ENCODE data around the gene TPPP2.

TPPP2 gene

DNA sequence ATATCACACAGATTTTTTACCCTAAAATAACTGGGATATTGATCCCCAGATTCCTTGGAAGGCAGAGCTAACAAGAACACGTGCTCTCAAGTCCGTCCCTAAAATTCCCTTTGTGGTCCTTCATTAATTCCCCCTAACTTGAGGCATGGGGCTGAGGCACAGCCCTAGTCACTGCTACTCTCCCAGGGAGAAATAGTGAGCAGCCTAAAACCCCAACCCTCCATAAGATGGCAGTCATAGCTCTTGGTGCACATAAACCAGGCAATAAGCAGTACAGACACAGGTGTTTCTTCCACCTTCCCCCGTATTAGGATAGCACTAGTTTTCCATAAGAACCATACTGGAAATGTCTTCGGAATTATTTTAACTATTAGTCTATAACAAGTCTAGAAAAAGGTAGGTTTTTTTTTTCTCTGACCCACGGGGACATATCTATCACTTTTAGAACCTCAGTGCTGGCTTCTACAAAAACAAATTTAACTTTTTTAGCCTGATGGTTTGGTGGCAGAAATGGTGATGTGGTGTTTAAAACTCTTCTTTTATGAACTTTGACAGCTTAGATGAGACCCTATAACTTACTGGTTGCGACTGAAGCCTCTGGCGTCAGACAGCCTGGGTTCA is 37.0 kb downstream of the TPPP2 start:
- in situ Hi-C loops (cut with MboI; ENCODE audit: low sequenced_read_pairs) = no loop called here
- Histone ChIP-seq H3K36me3 (replicated peaks) (no peaks in the 10 kb centered on the region), H3K4me3 (no peak overlapping the region), H3K4me1 (peaks cover 5% of the 10 kb centered on the region), H3K9me3 (no peaks in the 10 kb centered on the region), H3K27me3 (ENCODE audit: low read depth) (peaks cover 19% of the 10 kb centered on the region)
- peak in 1 of 2 experiments; percentile 45 for DNase-seq (ENCODE audit: low spot score in 2 of 2)

DNA sequence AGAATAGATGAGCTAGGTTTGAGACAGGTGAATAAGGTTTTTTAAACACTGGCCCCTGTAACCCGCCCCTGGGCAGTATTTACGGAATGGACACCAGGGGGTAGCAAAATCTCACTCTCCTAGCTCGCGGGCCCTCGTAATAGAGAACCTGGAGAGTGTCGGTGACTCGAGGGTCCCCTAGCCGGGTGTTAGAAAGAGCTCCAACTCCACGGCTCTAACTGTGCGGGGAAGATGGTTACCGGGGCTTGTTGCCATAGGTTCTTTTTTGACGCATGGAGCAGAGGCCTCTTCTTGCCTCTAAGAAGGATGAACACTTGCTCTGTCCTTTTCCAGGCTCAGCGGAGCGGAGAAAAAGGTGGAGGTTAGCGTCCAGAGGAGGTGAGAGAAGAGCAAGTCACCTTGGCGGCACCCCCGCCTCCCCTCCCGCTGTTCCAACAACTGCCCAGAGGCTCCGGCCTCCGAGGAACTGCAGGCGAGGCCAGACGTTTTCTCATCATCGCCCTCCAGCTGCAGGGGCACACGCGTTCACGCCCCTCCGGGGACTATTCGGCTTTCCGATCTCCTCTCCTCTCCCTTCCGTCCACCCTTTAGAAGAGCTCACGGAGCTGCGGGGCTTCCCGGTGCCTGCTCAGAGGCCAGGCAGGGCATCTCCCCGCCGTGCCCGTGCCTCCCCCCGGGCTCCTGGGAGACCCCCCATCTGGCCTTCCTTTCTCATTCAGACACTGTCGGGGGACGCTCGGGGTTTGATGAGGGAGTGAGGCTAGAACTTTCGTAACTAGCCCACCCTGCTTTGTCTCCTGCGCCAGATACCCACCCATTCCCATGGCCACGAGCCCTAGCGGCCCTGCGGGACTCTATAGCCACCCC is 38.7 kb downstream of the TPPP2 start:
- peak; percentile 55 to 76 for DNase-seq (ENCODE audit: low spot score in 2 of 2)
- H3K27me3 ChIP-seq (ENCODE audit: low read depth) = peaks cover 12% of the 10 kb centered on the region
- H3K4me1 ChIP-seq = peaks cover 5% of the 10 kb centered on the region
- H3K4me3 ChIP-seq = no peak overlapping the region
- in situ Hi-C loops (cut with MboI; ENCODE audit: low sequenced_read_pairs) = no loop called here
- H3K36me3 ChIP-seq (replicated peaks) = no peaks in the 10 kb centered on the region
- no peaks in the 10 kb centered on the region for H3K9me3 ChIP-seq

DNA sequence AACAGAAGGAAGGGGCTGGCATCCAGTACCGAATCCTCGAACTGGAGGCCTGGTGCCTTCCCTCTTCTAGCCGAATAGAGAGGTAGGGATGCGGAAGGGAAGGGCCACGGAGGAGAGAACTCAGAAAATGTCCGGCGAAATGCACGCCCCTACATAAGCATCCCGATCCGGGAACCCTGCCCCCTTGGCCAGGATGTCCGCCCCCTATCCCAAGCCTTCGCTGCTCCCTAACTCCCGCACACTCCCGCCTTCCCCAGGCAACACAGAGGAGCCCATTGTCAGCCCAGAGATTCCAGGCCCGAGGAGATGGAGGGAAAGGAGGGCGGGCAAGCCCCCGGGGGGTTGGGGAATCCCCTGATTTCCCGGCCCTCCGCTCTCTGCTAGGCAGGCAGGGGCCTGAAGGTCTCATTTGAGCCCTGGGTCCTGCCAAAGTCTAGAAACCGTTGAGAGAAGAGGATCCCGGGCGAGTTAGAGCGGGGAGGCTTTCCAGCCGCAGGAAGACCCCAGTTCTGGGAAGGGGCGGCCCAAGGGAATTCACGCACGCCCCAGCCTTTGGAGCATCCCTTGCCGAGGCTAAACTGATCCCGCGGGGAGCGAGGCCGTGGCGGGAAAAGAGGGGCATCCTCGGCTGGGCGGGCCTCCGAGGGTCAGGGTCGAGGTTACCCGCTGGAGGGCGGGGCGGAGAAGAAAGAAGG is 39.5 kb downstream of the TPPP2 start:
- Histone ChIP-seq H3K36me3 (replicated peaks) (no peaks in the 10 kb centered on the region), H3K4me1 (peaks cover 5% of the 10 kb centered on the region), H3K4me3 (peak overlapping the region; percentile 32), H3K27me3 (ENCODE audit: low read depth) (peaks cover 11% of the 10 kb centered on the region), H3K9me3 (no peaks in the 10 kb centered on the region)
- in situ Hi-C loops (cut with MboI; ENCODE audit: low sequenced_read_pairs) = no loop called here
- DNase-seq (ENCODE audit: low spot score in 2 of 2) = peak in 1 of 2 experiments; percentile 54

DNA sequence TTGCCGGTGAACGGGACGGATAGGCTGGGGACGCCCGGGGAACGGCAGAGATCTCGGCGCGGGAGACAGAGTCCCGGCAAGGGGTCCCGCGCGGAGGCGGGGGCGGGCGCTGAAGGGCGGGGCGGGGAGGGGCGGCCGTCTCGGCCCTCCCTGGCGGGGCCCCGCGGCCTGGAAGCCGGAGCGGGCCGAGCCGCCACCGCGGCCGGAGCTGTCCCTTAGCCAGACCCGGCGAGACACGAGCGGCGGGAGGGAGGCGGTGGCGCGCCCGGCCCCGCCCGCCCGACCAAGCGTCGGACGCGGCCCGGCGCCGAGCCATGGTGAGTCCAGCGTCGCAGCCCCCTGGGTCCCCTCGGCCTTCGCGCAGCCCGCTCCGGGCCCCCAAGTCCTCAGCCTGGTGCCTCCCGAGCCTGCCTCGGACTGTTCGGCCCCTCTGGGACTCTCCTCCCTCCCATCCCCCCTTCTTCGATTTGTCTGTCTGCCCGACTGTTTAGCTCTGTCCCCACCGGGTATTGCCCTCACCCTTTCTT is 40.1 kb downstream of the TPPP2 start, which contains the start of gene ARHGEF40:
Gene ARHGEF40, plus strand, starts transcription at position 222 of the 527 bp plus-strand sequence. Its CDS starts 93 bp downstream, at position 315.
- in situ Hi-C loops (cut with MboI; ENCODE audit: low sequenced_read_pairs) = no loop called here
- DNase-seq (ENCODE audit: low spot score in 2 of 2) = peak; percentile 33 to 71
- Histone ChIP-seq H3K9me3 (no peaks in the 10 kb centered on the region), H3K36me3 (replicated peaks) (no peaks in the 10 kb centered on the region; the same call in 1 of the 2 replicates), H3K4me3 (peak within 1 kb of the TSS; percentile 53), H3K27me3 (ENCODE audit: low read depth) (peaks cover 10% of the 10 kb centered on the region), H3K4me1 (peaks cover 5% of the 10 kb centered on the region)

DNA sequence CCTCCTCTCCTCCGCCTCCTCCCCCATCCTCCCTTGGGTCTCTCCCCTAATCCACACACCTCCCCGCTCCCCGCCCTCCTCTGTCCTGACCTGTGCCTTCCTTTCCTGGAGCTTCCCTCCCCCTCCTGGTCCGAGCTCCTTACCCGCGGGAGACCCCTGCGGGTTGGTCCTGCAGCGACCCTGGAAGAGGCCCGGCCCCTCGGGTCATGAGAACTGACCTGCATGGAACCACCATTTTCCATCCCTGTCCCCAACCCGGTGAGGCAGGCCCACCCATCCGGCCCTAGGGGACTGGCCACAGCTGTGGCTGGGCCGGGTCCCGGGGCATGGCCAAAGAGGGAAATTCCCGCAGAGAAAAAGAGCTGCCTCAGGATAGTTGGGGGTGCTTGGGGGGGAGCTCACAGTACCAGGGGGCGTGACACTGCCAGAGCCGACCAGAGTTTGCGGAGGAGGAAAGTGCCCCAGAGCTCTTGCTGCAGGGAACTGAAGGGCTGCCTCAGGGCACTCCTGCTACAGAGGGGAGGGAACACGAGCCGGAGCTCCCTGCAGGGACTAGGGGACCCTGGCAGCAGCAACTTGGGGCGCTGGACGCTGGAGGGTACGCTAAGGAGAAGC is 40.7 kb downstream of the TPPP2 start:
- peak; percentile 48 to 77 for DNase-seq (ENCODE audit: low spot score in 2 of 2)
- H3K27me3 ChIP-seq (ENCODE audit: low read depth) = peaks cover 4% of the 10 kb centered on the region
- H3K4me3 ChIP-seq = peak overlapping the region; percentile 53
- in situ Hi-C loops (cut with MboI; ENCODE audit: low sequenced_read_pairs) = no loop called here
- peaks cover 5% of the 10 kb centered on the region for H3K4me1 ChIP-seq
- H3K9me3 ChIP-seq = no peaks in the 10 kb centered on the region
- peaks cover 1% of the 10 kb centered on the region; the same call in 1 of the 2 replicates for H3K36me3 ChIP-seq (replicated peaks)

DNA sequence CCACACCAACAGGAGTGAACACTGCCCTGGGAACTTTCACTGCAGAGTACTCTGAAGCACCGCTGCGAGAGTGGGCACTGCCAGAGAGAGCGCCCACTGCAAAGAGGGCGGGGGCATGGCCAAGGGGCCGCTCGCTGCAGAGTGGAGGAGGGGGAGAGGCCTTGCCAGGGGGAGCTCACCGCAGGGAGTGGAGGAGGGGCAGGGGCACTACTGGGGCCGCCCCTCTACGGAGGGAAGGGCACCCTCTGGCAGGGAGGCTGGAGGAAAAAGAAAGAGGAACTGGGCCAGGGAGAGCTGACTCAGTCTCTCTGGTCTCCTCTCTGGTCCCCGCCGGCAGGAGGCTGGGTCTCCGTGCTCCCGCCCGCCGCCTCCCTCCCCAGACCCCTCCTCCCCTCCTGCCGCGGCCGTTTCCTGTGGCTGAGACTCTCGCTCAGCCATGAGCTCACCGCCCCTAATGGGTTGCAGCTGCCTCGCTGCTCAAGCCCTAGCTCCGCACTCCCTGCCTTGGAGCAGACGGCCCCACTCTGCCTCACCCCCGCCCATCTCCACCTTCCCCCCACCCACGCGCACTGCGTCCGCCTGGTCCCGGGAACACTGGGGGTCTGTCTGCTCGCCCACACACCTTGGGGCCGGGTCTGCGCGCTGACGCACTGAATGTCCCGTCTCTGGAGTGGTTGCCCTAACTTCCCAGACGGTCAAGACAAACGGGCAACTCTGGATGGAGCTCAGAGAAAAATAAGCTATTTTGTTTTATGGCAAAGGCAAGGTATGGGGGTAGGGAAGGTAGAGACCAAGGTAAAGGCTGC is 41.4 kb downstream of the TPPP2 start:
- peak; percentile 50 to 83 for DNase-seq (ENCODE audit: low spot score in 2 of 2)
- in situ Hi-C loops (cut with MboI; ENCODE audit: low sequenced_read_pairs) = no loop called here

DNA sequence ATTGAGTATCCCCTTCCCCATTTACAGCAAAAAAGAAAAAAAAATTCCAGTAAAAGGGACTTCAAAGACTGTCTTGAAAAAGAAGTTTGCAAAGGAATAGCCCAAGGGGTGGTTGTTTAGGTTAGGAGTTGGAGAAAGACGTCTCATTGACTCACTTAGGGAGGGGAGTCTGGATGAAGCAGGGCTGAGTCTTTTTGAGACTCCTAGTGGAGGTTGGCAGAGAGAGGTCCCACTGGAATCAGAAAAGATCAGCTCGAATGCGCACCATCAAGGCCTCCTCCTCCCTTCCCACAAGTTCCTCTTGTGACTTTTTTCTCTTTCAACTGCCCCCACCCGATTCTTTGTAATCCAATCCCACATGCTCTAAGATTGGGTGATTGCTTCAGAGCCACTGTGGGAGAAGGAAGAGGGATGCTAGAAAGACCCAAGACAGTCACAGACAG is 42.0 kb downstream of the TPPP2 start:
- H3K36me3 ChIP-seq (replicated peaks) = peaks cover 6% of the 10 kb centered on the region; the same call in 1 of the 2 replicates
- in situ Hi-C loops (cut with MboI; ENCODE audit: low sequenced_read_pairs) = no loop called here
- no peaks in the 10 kb centered on the region for H3K9me3 ChIP-seq
- H3K27me3 ChIP-seq (ENCODE audit: low read depth) = no peaks in the 10 kb centered on the region; the same call in 1 of the 2 replicates
- peak overlapping the region; percentile 53 for H3K4me3 ChIP-seq
- no peak for DNase-seq (ENCODE audit: low spot score in 2 of 2)
- H3K4me1 ChIP-seq = peaks cover 5% of the 10 kb centered on the region

More for the DNA sequence above, 41.4 kb downstream of the TPPP2 start:
- Histone ChIP-seq H3K4me3 (peak overlapping the region; percentile 53), H3K27me3 (ENCODE audit: low read depth) (peaks cover 3% of the 10 kb centered on the region), H3K9me3 (no peaks in the 10 kb centered on the region), H3K4me1 (peaks cover 5% of the 10 kb centered on the region), H3K36me3 (replicated peaks) (peaks cover 6% of the 10 kb centered on the region; the same call in 1 of the 2 replicates)

DNA sequence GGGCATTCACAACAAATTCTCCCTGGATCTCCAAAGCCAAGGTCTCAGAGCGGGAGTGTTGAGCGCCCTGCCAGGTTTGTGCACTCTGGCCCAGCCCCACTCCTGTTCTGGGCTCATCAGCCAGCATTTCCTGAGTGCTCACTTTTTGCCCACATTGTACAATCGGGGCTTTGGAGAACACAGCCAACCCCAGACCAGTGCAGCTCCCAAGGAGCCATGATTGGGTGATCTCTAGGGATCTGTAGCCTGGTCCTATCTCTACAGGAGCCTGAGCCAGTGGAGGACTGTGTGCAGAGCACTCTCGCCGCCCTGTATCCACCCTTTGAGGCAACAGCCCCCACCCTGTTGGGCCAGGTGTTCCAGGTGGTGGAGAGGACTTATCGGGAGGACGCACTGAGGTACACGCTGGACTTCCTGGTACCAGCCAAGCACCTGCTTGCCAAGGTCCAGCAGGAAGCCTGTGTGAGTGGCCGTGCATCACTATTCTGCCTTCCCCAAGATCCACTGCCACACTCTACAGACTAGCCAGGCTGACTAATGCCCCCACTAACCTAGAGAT is 42.8 kb downstream of the TPPP2 start:
- no peak for DNase-seq (ENCODE audit: low spot score in 2 of 2)
- Histone ChIP-seq H3K4me1 (peaks cover 5% of the 10 kb centered on the region), H3K9me3 (no peaks in the 10 kb centered on the region), H3K36me3 (replicated peaks) (peaks cover 6% of the 10 kb centered on the region; the same call in 1 of the 2 replicates), H3K27me3 (ENCODE audit: low read depth) (no peaks in the 10 kb centered on the region), H3K4me3 (no peak overlapping the region)
- in situ Hi-C loops (cut with MboI; ENCODE audit: low sequenced_read_pairs) = no loop called here

DNA sequence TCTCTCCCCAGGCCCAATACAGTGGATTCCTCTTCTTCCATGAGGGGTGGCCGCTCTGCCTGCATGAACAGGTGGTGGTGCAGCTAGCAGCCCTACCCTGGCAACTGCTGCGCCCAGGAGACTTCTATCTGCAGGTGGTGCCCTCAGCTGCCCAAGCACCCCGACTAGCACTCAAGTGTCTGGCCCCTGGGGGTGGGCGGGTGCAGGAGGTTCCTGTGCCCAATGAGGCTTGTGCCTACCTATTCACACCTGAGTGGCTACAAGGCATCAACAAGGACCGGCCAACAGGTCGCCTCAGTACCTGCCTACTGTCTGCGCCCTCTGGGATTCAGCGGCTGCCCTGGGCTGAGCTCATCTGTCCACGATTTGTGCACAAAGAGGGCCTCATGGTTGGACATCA is 43.9 kb downstream of the TPPP2 start:
- in situ Hi-C loops (cut with MboI; ENCODE audit: low sequenced_read_pairs) = no loop called here
- H3K36me3 ChIP-seq (replicated peaks) = peaks cover 9% of the 10 kb centered on the region

DNA sequence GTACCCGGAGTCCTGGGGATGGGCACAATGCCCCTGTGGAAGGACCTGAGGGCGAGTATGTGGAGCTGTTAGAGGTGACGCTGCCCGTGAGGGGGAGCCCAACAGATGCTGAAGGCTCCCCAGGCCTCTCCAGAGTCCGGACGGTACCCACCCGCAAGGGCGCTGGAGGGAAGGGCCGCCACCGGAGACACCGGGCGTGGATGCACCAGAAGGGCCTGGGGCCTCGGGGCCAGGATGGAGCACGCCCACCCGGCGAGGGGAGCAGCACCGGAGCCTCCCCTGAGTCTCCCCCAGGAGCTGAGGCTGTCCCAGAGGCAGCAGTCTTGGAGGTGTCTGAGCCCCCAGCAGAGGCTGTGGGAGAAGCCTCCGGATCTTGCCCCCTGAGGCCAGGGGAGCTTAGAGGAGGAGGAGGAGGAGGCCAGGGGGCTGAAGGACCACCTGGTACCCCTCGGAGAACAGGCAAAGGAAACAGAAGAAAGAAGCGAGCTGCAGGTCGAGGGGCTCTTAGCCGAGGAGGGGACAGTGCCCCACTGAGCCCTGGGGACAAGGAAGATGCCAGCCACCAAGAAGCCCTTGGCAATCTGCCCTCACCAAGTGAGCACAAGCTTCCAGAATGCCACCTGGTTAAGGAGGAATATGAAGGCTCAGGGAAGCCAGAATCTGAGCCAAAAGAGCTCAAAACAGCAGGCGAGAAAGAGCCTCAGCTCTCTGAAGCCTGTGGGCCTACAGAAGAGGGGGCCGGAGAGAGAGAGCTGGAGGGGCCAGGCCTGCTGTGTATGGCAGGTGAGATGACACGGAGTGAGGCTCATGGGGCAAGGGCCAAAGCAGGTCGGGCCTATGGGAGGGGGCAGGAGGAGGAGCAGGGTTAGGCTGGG is 44.6 kb downstream of the TPPP2 start:
- Histone ChIP-seq H3K4me3 (no peak overlapping the region), H3K36me3 (replicated peaks) (peaks cover 10% of the 10 kb centered on the region), H3K27me3 (ENCODE audit: low read depth) (no peaks in the 10 kb centered on the region), H3K4me1 (peaks cover 1% of the 10 kb centered on the region), H3K9me3 (no peaks in the 10 kb centered on the region)
- no peak for DNase-seq (ENCODE audit: low spot score in 2 of 2)
- in situ Hi-C loops (cut with MboI; ENCODE audit: low sequenced_read_pairs) = loop anchor here (25.0 kb wide), 1 partner anchor 737 kb away; the partner anchor contains the start of genes CCNB1IP1 and PARP2

More for the DNA sequence above, 43.9 kb downstream of the TPPP2 start:
- DNase-seq (ENCODE audit: low spot score in 2 of 2) = no peak
- H3K27me3 ChIP-seq (ENCODE audit: low read depth) = no peaks in the 10 kb centered on the region
- H3K9me3 ChIP-seq = no peaks in the 10 kb centered on the region
- H3K4me1 ChIP-seq = peaks cover 5% of the 10 kb centered on the region
- H3K4me3 ChIP-seq = no peak overlapping the region

DNA sequence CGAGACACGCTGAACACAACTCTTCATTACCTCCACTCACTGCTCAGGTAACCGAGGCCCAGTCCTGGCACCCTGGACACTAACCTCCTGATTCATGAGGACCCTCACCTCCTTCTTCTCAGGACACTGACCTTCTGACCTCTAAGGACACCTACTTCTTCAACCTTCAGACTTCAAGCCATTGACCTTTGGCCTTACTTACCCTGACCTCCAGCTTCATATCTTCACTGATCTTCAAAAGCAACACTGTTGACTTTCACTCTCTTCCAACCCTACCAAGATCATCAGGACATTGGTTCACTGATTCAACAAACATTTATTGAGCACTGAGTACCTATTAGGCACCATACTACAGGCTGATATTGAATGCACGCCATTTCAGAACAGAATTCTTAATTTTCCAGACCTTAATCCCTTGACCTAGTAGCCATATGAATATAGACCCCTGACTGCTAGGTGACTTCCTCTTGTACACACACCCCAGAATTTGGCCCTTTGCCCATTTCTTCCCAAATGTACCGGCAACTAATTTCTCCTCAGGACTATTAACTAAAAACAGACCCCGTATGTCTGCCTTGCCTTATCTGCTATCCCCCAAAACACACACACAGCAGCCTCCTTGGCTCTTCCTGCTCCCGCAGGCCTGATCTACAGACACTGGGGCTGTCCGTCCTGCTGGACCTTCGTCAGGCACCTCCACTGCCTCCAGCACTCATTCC is 45.9 kb downstream of the TPPP2 start:
- H3K4me3 ChIP-seq = no peak overlapping the region
- H3K4me1 ChIP-seq = no peaks in the 10 kb centered on the region; the same call in 1 of the 2 replicates
- no peaks in the 10 kb centered on the region for H3K9me3 ChIP-seq
- DNase-seq (ENCODE audit: low spot score in 2 of 2) = no peak
- H3K36me3 ChIP-seq (replicated peaks) = peaks cover 10% of the 10 kb centered on the region
- in situ Hi-C loops (cut with MboI; ENCODE audit: low sequenced_read_pairs) = loop anchor here (25.0 kb wide), 1 partner anchor 739 kb away; the partner anchor contains the start of genes CCNB1IP1 and PARP2
- H3K27me3 ChIP-seq (ENCODE audit: low read depth) = no peaks in the 10 kb centered on the region

All from HAP-1 (cell line).